ENCODE results near the gene UNC119B. TPM values are rescaled to one million over a fixed set of nuclear protein-coding genes. Genes with fewer than 3 reads are reported as not detected.

The UNC119B gene
- total RNA-seq, 4 donors from 2014 or later: 5.0 to 20.3 (median 13.9) TPM

- intact Hi-C loops (cut with DNase I; ENCODE audit: low total_unique reads): no loop called here
- no peak for DNase-seq (ENCODE audit: low spot score in 2 of 2)
- TF ChIP-seq CTCF (IDR thresholded peaks at IDR 0.05) (no peak), POLR2A (IDR thresholded peaks at IDR 0.05) (no peak)
- WGBS, 2 donors: 74 to 78% methylated on average over 3 of the region's 3 CpGs
- no peak overlapping the region for H3K4me3 ChIP-seq (ENCODE audit: low read depth, poor library complexity, severe bottlenecking)
These were observed 11.6 kb upstream of the UNC119B start for GRCh38 chr12:120698665-120699064.

DNA sequence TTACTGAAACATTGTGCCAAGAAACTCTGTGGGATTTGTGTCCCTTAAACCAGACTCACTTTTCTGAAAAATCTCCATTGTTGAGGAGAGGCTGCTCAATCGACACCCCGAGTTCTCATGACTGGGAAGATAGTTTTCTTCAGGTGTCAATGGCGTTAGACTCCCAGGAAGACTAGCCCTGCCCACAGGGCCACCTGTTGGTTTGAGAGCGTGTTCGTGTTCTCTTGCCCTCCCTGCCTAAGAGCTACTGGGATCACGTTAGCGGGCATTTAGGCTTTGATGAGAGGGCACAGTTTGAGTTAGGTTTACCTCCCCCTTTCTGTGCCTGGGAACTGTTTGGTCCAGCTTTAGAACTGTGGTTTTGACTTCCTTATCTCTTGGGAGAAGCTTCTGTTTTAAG is 10.7 kb upstream of the UNC119B start:
- intact Hi-C loops (cut with DNase I; ENCODE audit: low total_unique reads): no loop called here
- TF ChIP-seq CTCF (IDR thresholded peaks at IDR 0.05) (no peak), POLR2A (IDR thresholded peaks at IDR 0.05) (no peak)
- 90 to 93% methylated on average over 7 of the region's 7 CpGs for WGBS, 2 donors
- H3K4me3 ChIP-seq (ENCODE audit: low read depth, poor library complexity, severe bottlenecking): no peak overlapping the region
- DNase-seq (ENCODE audit: low spot score in 2 of 2): no peak

GRCh38 chr12:120700886-120701285 is 9.4 kb upstream of the UNC119B start:
- TF ChIP-seq POLR2A (IDR thresholded peaks at IDR 0.05): no peak
- TF ChIP-seq CTCF (IDR thresholded peaks at IDR 0.05): no peak
- intact Hi-C loops (cut with DNase I; ENCODE audit: low total_unique reads): no loop called here
- no peak for DNase-seq (ENCODE audit: low spot score in 2 of 2)
- H3K4me3 ChIP-seq (ENCODE audit: low read depth, poor library complexity, severe bottlenecking): no peak overlapping the region
- WGBS, 2 donors: 98 to 99% methylated on average over 5 of the region's 5 CpGs

DNA sequence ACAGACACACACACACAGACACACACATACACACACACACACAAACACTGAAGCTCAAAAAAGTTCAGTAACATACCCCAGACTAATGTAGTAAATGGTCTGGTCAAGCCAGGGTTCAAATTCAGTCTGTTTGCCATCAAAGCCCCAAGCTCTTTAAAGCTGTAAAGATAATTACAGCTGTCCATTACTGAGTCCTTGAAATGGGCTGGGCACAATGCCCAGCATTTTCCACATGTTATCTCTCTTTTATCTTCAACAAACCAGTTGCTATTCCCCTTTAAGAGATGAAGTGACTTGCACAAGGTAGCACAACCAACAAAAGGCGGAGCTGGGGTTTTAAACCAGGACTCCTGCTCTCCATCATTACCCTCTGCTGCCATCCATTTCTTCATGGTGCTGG is 7.6 kb upstream of the UNC119B start:
- no peak overlapping the region for H3K4me3 ChIP-seq (ENCODE audit: low read depth, poor library complexity, severe bottlenecking)
- TF ChIP-seq CTCF (IDR thresholded peaks at IDR 0.05) (no peak), POLR2A (IDR thresholded peaks at IDR 0.05) (no peak)
- intact Hi-C loops (cut with DNase I; ENCODE audit: low total_unique reads): no loop called here
- DNase-seq (ENCODE audit: low spot score in 2 of 2): no peak
- 90 to 95% methylated on average over 1 of the region's 1 CpG for WGBS, 2 donors

GRCh38 chr12:120703311-120703942 is 6.8 kb upstream of the UNC119B start:
- TF ChIP-seq POLR2A (IDR thresholded peaks at IDR 0.05) (no peak), CTCF (IDR thresholded peaks at IDR 0.05) (no peak)
- intact Hi-C loops (cut with DNase I; ENCODE audit: low total_unique reads): no loop called here
- H3K4me3 ChIP-seq (ENCODE audit: low read depth, poor library complexity, severe bottlenecking): no peak overlapping the region
- WGBS, 2 donors: 87 to 93% methylated on average over 11 of the region's 11 CpGs
- DNase-seq (ENCODE audit: low spot score in 2 of 2): no peak

- no peak for TF ChIP-seq CTCF (IDR thresholded peaks at IDR 0.05)
- no peak for TF ChIP-seq POLR2A (IDR thresholded peaks at IDR 0.05)
- 77 to 88% methylated on average over 1 of the region's 1 CpG for WGBS, 2 donors
- intact Hi-C loops (cut with DNase I; ENCODE audit: low total_unique reads): no loop called here
- H3K4me3 ChIP-seq (ENCODE audit: low read depth, poor library complexity, severe bottlenecking): no peak overlapping the region
- no peak for DNase-seq (ENCODE audit: low spot score in 2 of 2)
These were observed 4.6 kb upstream of the UNC119B start for GRCh38 chr12:120705618-120706017.
